Lung (tissue), 12 donors: ENCODE results near the gene SLC44A1. TPM values are rescaled to one million over a fixed set of nuclear protein-coding genes. Genes with fewer than 3 reads are reported as not detected.

ENCODE experiments used
- ATAC-seq: fragments of 200-7000 bp; cut with Tn5 transposase; one replicate; pipeline ENCODE4 v1.9.1; 2020; ENCODE audit warnings: moderate number of reproducible peaks; ENCODE audit not compliant: insufficient read depth, low FRiP score
- DNase-seq, 3 donors: peaks; one replicate each; pipeline ENCODE4 v3.0.0-alpha.2; 2013 to 2017
- H3K27ac ChIP-seq, 2 donors: one replicate each; pipeline ENCODE4 v1.5.1; 2013; ENCODE audit warnings: mild to moderate bottlenecking in 2 of 2, moderate library complexity in 2 of 2, control low read depth in 1 of 2, inconsistent platforms in 1 of 2, low read depth in 1 of 2, low read length in 1 of 2
- H3K27me3 ChIP-seq, 3 donors: one replicate each; pipeline ENCODE4 v1.5.1; 2013; ENCODE audit warnings: low read length in 2 of 3; ENCODE audit not compliant: control insufficient read depth in 3 of 3, insufficient read depth in 3 of 3
- H3K36me3 ChIP-seq, 4 donors: one replicate each; pipeline ENCODE4 v1.5.1; 2013; ENCODE audit warnings: low read length in 4 of 4, mild to moderate bottlenecking in 1 of 4, moderate library complexity in 1 of 4; ENCODE audit not compliant: control insufficient read depth in 4 of 4, insufficient read depth in 4 of 4
- H3K4me1 ChIP-seq, 5 donors: one replicate each; pipeline ENCODE4 v1.5.1; 2013; ENCODE audit warnings: low read length in 5 of 5, mild to moderate bottlenecking in 2 of 5, moderate library complexity in 1 of 5; ENCODE audit not compliant: control insufficient read depth in 5 of 5, insufficient read depth in 5 of 5
- H3K4me3 ChIP-seq: one replicate; pipeline ENCODE4 v1.5.1; 2013; ENCODE audit warnings: mild to moderate bottlenecking, control low read depth, moderate library complexity
- H3K9ac ChIP-seq, 2 donors: one replicate each; pipeline ENCODE4 v1.5.1; 2013; ENCODE audit warnings: low read length in 2 of 2, control low read depth in 1 of 2; ENCODE audit not compliant: insufficient read depth in 1 of 2
- H3K9me3 ChIP-seq, 4 donors: one replicate each; pipeline ENCODE4 v1.5.1; 2013; ENCODE audit warnings: low read length in 3 of 4, mild to moderate bottlenecking in 1 of 4, moderate library complexity in 1 of 4; ENCODE audit not compliant: control insufficient read depth in 4 of 4, insufficient read depth in 3 of 4
- CTCF ChIP-seq: IDR thresholded peaks from 2 replicates; pipeline ENCODE4 v1.5.1; 2012; ENCODE audit warnings: mild to moderate bottlenecking; ENCODE audit errors: control extremely low read depth, extremely low read depth
- WGBS, 2 donors: extraction: QIAGEN DNeasy Blood & Tissue Kit; methylation state at CpG; one replicate each; pipeline ENCODE4 v1.1.7; 2013; 5-methylcytosine and 5-hydroxymethylcytosine counted together
- polyA plus RNA-seq, 2 donors: library from polyadenylated mRNA; stranded (reverse); fragments of 200-250 nt; gene quantifications; one replicate each; pipeline ENCODE4 v1.2.1, GENCODE V29; 2013
- total RNA-seq, 2 donors: library from RNA; depleted of rRNA in 1 of 2; stranded (reverse); fragments of >200 nt in 1 of 2; gene quantifications; one replicate each; pipeline ENCODE4 v1.2.1, GENCODE V29; 2014 to 2021
- donor health status: control.
- donor health status: control.
- donor health status: Bipolar disorder and iron deficiency.
- donor health status: healthy.
- donor health status: DM: yes; HTN: yes; CAD: no.

Gene SLC44A1
- total and polyA plus RNA-seq, 4 donors: 13.0 to 61.7 (median 33.8) TPM

DNA sequence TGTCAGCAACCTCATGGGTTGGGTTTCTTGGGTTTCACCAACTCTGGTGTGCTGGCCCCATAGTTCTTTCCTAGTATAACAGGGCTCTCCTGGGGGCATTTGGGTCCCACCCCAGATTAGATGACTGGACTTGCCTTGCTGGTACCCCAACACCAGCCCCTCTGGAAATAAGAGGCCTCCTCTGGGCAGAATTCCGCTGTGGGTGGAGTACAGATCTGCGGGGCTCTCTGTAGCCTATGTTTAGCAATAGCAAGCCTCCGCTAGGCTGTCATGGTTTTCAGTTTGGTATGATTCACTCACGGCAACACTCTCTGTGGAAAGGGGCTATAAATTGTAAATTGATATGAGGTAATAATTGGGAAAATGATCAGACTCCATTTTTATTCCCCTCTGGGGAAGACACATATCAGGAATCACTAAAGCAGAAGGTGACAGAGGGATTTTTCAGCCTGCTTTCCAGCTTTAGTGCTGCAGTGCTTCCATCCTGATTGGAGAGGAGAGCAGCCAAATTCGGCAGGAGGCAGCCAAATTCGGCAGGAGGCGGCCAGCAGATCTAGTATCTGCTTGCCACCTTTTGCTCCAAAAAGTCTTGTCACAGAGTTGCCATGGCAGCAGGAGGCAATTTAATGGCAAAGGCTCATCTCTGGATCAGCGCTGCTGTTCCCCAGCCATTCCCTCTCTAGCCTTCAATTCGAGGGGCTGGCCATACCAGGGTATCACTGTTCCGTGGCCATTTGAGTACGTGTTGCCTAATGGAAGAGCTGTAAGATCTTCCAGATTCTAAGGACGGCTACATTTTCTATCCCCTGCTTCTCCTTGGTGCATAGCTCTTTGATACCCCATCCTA is 84.6 kb downstream of the SLC44A1 start:
- Histone ChIP-seq H3K9ac (no peak overlapping the region), H3K4me1 (peaks cover 0 to 6% (median 0%) of the 10 kb centered on the region in 5 donors), H3K27me3 (no peaks in the 10 kb centered on the region), H3K27ac (peak overlapping the region in 1 of 2 donors; percentile 59), H3K9me3 (no peaks in the 10 kb centered on the region), H3K4me3 (no peak overlapping the region), H3K36me3 (peaks cover 0 to 3% (median 1%) of the 10 kb centered on the region in 4 donors)
- WGBS, 2 donors: 90 to 91% methylated on average over 12 of the region's 12 CpGs
- no peak for TF ChIP-seq CTCF
- DNase-seq: no peak
- ATAC-seq: no peak

GRCh38 chr9:105329719-105330062 is 85.2 kb downstream of the SLC44A1 start:
- no peaks in the 10 kb centered on the region for H3K9me3 ChIP-seq
- H3K36me3 ChIP-seq: peaks cover 0 to 3% (median under 1%) of the 10 kb centered on the region in 4 donors
- DNase-seq: peak in 1 of 3 donors; percentile 40
- ATAC-seq: no peak
- TF ChIP-seq CTCF: no peak
- 81 to 83% methylated on average over 1 of the region's 1 CpG for WGBS, 2 donors
- H3K27ac ChIP-seq: no peak overlapping the region
- H3K9ac ChIP-seq: no peak overlapping the region
- H3K4me1 ChIP-seq: peaks cover 0 to 6% (median 0%) of the 10 kb centered on the region in 5 donors
- H3K4me3 ChIP-seq: no peak overlapping the region
- no peaks in the 10 kb centered on the region for H3K27me3 ChIP-seq

- ATAC-seq (no peak), DNase-seq (no peak)
- peaks cover 0 to 1% (median 0%) of the 10 kb centered on the region in 4 donors for H3K36me3 ChIP-seq
- no peak overlapping the region for H3K4me3 ChIP-seq
- H3K4me1 ChIP-seq: peaks cover 0 to 6% (median 0%) of the 10 kb centered on the region in 5 donors
- no peaks in the 10 kb centered on the region for H3K9me3 ChIP-seq
- H3K9ac ChIP-seq: no peak overlapping the region
- no peak for TF ChIP-seq CTCF
- no peaks in the 10 kb centered on the region for H3K27me3 ChIP-seq
- H3K27ac ChIP-seq: no peak overlapping the region
Observed at GRCh38 chr9:105330201-105330600, 85.8 kb downstream of the SLC44A1 start.

DNA sequence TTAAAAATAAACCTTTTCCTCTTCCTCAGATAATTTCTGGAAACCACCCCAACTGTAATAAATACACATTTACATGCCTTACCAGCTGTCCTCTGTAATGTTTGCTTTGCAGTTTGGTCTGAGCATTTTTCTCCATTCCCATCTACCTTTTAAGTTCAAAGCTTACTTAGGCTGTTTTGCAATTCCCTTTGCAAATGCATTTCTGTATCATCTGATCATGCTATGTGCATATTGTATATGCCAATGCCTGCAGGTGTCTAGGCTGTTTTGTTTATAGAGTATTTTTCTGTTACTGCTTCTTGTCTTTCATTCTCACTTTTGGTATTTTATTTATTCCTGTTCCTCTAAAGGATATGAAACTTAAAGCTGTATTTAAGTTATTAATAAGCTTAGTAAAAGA is 86.3 kb downstream of the SLC44A1 start:
- no peak for ATAC-seq
- Histone ChIP-seq H3K4me3 (no peak overlapping the region), H3K27ac (no peak overlapping the region), H3K9me3 (no peaks in the 10 kb centered on the region), H3K9ac (no peak overlapping the region), H3K4me1 (peaks cover 0 to 6% (median 0%) of the 10 kb centered on the region in 5 donors), H3K27me3 (no peaks in the 10 kb centered on the region), H3K36me3 (peaks cover 0 to 2% (median 0%) of the 10 kb centered on the region in 4 donors)
- no peak for DNase-seq
- TF ChIP-seq CTCF: no peak
